Osteocyte (in vitro differentiated cells): ENCODE data around the gene ACKR1. TPM values are rescaled to one million over a fixed set of nuclear protein-coding genes. Genes with fewer than 3 reads are reported as not detected.

Experiments
- DNase-seq: peaks from one replicate; pipeline ENCODE4 v3.0.0; 2021; ENCODE audit warnings: mixed read lengths; ENCODE audit not compliant: unreplicated experiment; ENCODE audit errors: extremely low spot score
- H3K27ac Mint-ChIP-seq: one replicate; pipeline ENCODE4 v1.8.0; 2021; ENCODE audit warnings: mild to moderate bottlenecking, mixed read lengths; ENCODE audit not compliant: unreplicated experiment
- H3K27me3 Mint-ChIP-seq: one replicate; pipeline ENCODE4 v1.8.0; 2021; ENCODE audit warnings: mixed read lengths; ENCODE audit not compliant: unreplicated experiment
- H3K36me3 Mint-ChIP-seq: one replicate; pipeline ENCODE4 v1.8.0; 2021; ENCODE audit warnings: mixed read lengths; ENCODE audit not compliant: unreplicated experiment
- H3K4me1 Mint-ChIP-seq: one replicate; pipeline ENCODE4 v1.8.0; 2021; ENCODE audit warnings: mixed read lengths; ENCODE audit not compliant: unreplicated experiment
- H3K4me3 Mint-ChIP-seq: one replicate; pipeline ENCODE4 v1.8.0; 2021; ENCODE audit warnings: mild to moderate bottlenecking, moderate library complexity, mixed read lengths; ENCODE audit not compliant: unreplicated experiment
- H3K9me3 Mint-ChIP-seq: one replicate; pipeline ENCODE4 v1.8.0; 2021; ENCODE audit warnings: mixed read lengths; ENCODE audit not compliant: unreplicated experiment
- CTCF ChIP-seq: fragments of 200-600 bp; sonication (generic); IDR thresholded peaks from 2 replicates; pipeline ENCODE4 v1.5.0; 2021; ENCODE audit warnings: antibody characterized with exemption, mild to moderate bottlenecking, moderate library complexity
- total RNA-seq: library from RNA; stranded (reverse); gene quantifications from 2 replicates; pipeline ENCODE4 v1.2.1, GENCODE V29; 2021

Gene ACKR1
- total RNA-seq, 1 donor from 2014 or later = not detected

- H3K4me3 Mint-ChIP-seq = no peak overlapping the region
- no peak overlapping the region for H3K27ac Mint-ChIP-seq
These were observed 16.9 kb upstream of the ACKR1 start for GRCh38 chr1:159187647-159188374.

GRCh38 chr1:159188375-159188788 lies 16.3 kb upstream of the ACKR1 start:
- Mint-ChIP-seq H3K4me3 (peak overlapping the region; percentile 2), H3K36me3 (no peaks in the 10 kb centered on the region), H3K4me1 (no peaks in the 10 kb centered on the region), H3K9me3 (no peaks in the 10 kb centered on the region), H3K27me3 (peaks cover 40% of the 10 kb centered on the region), H3K27ac (no peak overlapping the region)
- peak; percentile 53 for DNase-seq
- no peak for TF ChIP-seq CTCF

More at GRCh38 chr1:159187647-159188374, 16.9 kb upstream of the ACKR1 start:
- Mint-ChIP-seq H3K9me3 (no peaks in the 10 kb centered on the region), H3K4me1 (no peaks in the 10 kb centered on the region), H3K27me3 (peaks cover 40% of the 10 kb centered on the region), H3K36me3 (no peaks in the 10 kb centered on the region)
- DNase-seq = peak; percentile 57
- TF ChIP-seq CTCF = no peak

- Mint-ChIP-seq H3K36me3 (no peaks in the 10 kb centered on the region), H3K27ac (no peak overlapping the region), H3K4me1 (no peaks in the 10 kb centered on the region), H3K27me3 (peaks cover 40% of the 10 kb centered on the region), H3K9me3 (no peaks in the 10 kb centered on the region), H3K4me3 (no peak overlapping the region)
- no peak for DNase-seq
- TF ChIP-seq CTCF = no peak
These were observed 14.2 kb upstream of the ACKR1 start for GRCh38 chr1:159190441-159190840.

GRCh38 chr1:159196543-159196942 lies 8.1 kb upstream of the ACKR1 start:
- Mint-ChIP-seq H3K27ac (no peak overlapping the region), H3K4me3 (no peak overlapping the region), H3K4me1 (no peaks in the 10 kb centered on the region), H3K9me3 (no peaks in the 10 kb centered on the region), H3K27me3 (no peaks in the 10 kb centered on the region), H3K36me3 (no peaks in the 10 kb centered on the region)
- no peak for DNase-seq
- TF ChIP-seq CTCF = no peak

- H3K27me3 Mint-ChIP-seq = no peaks in the 10 kb centered on the region
- H3K27ac Mint-ChIP-seq = no peak overlapping the region
- DNase-seq = peak; percentile 85
- TF ChIP-seq CTCF = peak; percentile 71
- no peaks in the 10 kb centered on the region for H3K4me1 Mint-ChIP-seq
- no peaks in the 10 kb centered on the region for H3K9me3 Mint-ChIP-seq
- H3K36me3 Mint-ChIP-seq = no peaks in the 10 kb centered on the region
- no peak overlapping the region for H3K4me3 Mint-ChIP-seq
These were observed 6.8 kb upstream of the ACKR1 start for GRCh38 chr1:159197561-159198557.
